OCI-M2 (cell line): ENCODE results near the gene CAMK1D.

ENCODE experiments used
- DNase-seq: peaks from one replicate; lab custom pipeline; 2025; ENCODE audit not compliant: unreplicated experiment; lab: John Stamatoyannopoulos, UW

Gene CAMK1D

GRCh38 chr10:12685261-12686058 is 336.1 kb downstream of the CAMK1D start:
- DNase-seq, result no peak

- DNase-seq, result no peak
These were observed 338.6 kb downstream of the CAMK1D start for GRCh38 chr10:12687996-12688395.

GRCh38 chr10:12689893-12690292 is 340.5 kb downstream of the CAMK1D start:
- no peak for DNase-seq

GRCh38 chr10:12690525-12691126 is 341.3 kb downstream of the CAMK1D start:
- DNase-seq, result no peak

GRCh38 chr10:12691596-12691995 is 342.2 kb downstream of the CAMK1D start:
- no peak for DNase-seq

GRCh38 chr10:12697764-12698163 is 348.4 kb downstream of the CAMK1D start:
- DNase-seq, result no peak

- DNase-seq, result no peak
These were observed 349.9 kb downstream of the CAMK1D start for GRCh38 chr10:12699258-12699700.

- DNase-seq, result no peak
These were observed 350.6 kb downstream of the CAMK1D start for GRCh38 chr10:12699781-12700556.

GRCh38 chr10:12700557-12700874 is 351.2 kb downstream of the CAMK1D start:
- DNase-seq, result no peak

GRCh38 chr10:12701696-12702095 is 352.3 kb downstream of the CAMK1D start:
- no peak for DNase-seq

GRCh38 chr10:12702215-12702770 is 352.9 kb downstream of the CAMK1D start:
- no peak for DNase-seq

GRCh38 chr10:12703126-12703525 is 353.8 kb downstream of the CAMK1D start:
- no peak for DNase-seq

- no peak for DNase-seq
These were observed 354.5 kb downstream of the CAMK1D start for GRCh38 chr10:12703813-12704212.

GRCh38 chr10:12704488-12704887 is 355.1 kb downstream of the CAMK1D start:
- DNase-seq, result no peak

GRCh38 chr10:12705943-12706342 is 356.6 kb downstream of the CAMK1D start:
- no peak for DNase-seq

- DNase-seq, result no peak
These were observed 358.3 kb downstream of the CAMK1D start for GRCh38 chr10:12707461-12708185.

GRCh38 chr10:12709000-12709401 is 359.7 kb downstream of the CAMK1D start:
- no peak for DNase-seq

GRCh38 chr10:12709521-12709963 is 360.2 kb downstream of the CAMK1D start:
- DNase-seq, result no peak

GRCh38 chr10:12710157-12710556 is 360.8 kb downstream of the CAMK1D start:
- DNase-seq, result no peak

- peak; percentile 33 for DNase-seq
These were observed 361.4 kb downstream of the CAMK1D start for GRCh38 chr10:12710594-12711349.
